Erythroblast (primary cell): ENCODE results near the gene RGMA.
"Not testable (repeated sequence)": the region's sequence is repeated elsewhere in the genome, so short reads cannot be mapped to it uniquely, and the experiment has no call there.

Experiments
- DNase-seq, 2 experiments: peaks; one replicate each; lab custom pipeline; 2025; lab: John Stamatoyannopoulos, UW
- GATA1 ChIP-seq: IDR thresholded peaks from 2 replicates; pipeline ENCODE4 v1.6.1; 2011; ENCODE audit warnings: low read depth, mild to moderate bottlenecking, control low read depth, low read length, moderate library complexity
- POLR2A ChIP-seq: IDR thresholded peaks from 2 replicates; pipeline ENCODE4 v1.6.1; 2011; ENCODE audit warnings: mild to moderate bottlenecking, low read length

The RGMA gene

DNA sequence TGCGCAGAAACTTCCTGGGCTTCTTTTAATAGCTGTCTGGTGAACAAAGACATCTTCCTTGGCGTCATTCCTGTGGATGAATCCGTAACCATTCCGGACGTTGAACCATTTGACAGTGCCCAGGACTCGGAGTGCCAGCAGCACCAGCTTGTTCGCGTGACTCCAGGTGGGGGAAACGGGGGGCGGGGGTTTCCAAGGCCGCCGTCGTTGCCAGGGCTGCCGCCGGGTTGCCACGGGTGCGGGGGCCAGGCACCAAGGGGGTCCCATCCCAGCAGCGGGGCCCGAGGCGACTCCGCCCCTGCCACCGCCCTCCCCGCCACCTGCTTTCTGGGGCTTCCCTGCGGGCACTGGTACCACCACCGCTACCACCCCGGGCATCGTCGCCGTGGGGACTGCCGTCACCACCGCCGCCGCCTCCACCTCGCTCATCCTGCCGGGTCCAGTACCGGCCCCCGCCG is 22.8 kb downstream of the RGMA start:
- TF ChIP-seq GATA1 (no peak), POLR2A (no peak)
- no peak for DNase-seq

- TF ChIP-seq POLR2A (no peak), GATA1 (no peak)
- DNase-seq: no peak
These were observed 23.4 kb downstream of the RGMA start for GRCh38 chr15:93065641-93066045.

DNA sequence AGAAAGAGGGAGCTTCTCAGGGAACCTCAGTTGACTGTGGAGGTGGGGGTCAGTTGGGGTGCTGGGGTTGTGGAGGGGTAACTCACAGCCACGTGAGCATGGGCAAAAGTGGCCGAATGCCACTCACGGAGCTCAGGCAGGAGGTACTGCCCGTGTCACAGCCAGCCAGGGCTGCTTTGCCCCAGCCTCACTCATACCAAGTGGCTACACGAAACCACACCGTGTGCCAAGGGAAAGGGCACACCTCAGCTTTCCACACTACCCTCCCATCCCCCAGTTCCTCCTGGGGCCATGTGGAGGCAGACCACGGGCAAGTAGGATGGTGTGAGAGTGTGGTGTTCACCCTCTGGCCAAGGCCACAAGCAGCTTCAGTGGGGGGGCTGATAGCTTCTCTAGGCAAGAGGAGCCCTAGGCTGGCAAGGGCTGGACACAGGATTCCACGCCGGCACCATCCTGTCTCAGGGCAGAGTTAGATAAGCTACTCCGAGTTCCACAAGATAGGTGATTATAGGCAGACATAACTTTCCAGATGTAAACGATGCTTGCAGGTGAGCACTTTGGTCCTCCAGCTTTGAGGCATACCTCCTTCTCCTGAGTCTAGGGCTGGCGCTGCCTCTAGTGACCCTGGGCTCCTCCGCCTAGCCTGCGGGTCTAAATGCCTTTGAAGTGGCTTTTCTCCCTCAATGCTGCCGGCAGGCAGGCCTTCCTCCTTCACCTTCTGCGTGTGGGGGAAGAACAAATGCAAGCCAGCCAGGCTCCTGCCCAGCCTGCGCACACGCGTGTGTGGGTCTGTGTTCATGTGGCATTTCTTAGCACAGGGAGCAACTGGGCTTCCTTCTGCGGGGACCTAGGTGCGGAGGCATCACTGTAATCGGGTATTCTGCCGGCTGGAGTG is 25.0 kb downstream of the RGMA start:
- TF ChIP-seq POLR2A (no peak), GATA1 (no peak)
- no peak for DNase-seq

GRCh38 chr15:93063262-93063671 is 25.7 kb downstream of the RGMA start:
- no peak for TF ChIP-seq POLR2A
- TF ChIP-seq GATA1: no peak
- DNase-seq: no peak

DNA sequence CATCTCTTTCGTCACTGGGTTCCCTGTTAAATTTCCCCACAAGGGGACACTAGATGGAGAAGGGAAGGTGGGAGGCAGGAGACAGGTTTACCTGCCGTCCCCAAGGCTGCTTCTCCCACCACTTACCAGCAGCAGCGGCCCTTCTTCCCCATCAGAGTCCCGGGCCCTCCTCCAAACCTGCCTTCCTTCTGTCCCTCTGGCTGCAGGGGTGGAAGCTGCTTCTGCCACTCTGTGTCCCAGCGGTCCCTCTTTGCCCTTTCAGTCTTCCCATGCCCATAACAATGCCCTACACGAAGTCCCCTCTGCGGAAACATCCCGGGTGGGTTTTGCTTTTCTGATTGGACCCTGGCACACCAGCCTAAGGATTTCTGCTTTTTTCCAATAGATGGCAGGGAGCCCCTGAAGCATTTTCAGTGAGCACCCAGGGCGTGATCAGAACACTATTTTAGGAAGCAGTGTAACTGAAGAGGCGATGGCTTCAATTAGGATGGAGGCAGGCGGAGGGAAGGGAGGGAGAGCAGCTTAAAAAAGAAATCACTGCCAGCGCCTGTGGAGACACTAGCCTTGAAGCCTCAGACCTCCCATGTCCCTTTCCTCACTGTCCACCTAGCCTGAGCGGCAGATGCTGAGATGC is 26.3 kb downstream of the RGMA start:
- DNase-seq: not testable (repeated sequence)

GRCh38 chr15:93060336-93061248 is 28.4 kb downstream of the RGMA start:
- TF ChIP-seq GATA1 (no peak), POLR2A (no peak)
- no peak for DNase-seq

GRCh38 chr15:93059442-93059841 is 29.6 kb downstream of the RGMA start:
- DNase-seq: no peak
- TF ChIP-seq POLR2A (no peak), GATA1 (no peak)

GRCh38 chr15:93058904-93059427 is 30.0 kb downstream of the RGMA start:
- DNase-seq: no peak
- TF ChIP-seq GATA1 (no peak), POLR2A (no peak)

GRCh38 chr15:93058128-93058527 is 30.9 kb downstream of the RGMA start:
- TF ChIP-seq POLR2A (no peak), GATA1 (no peak)
- DNase-seq: no peak

- TF ChIP-seq GATA1 (no peak), POLR2A (no peak)
- DNase-seq: no peak
These were observed 31.4 kb downstream of the RGMA start for GRCh38 chr15:93057618-93058017.

GRCh38 chr15:93056836-93057235 is 32.2 kb downstream of the RGMA start:
- TF ChIP-seq POLR2A: no peak
- no peak for TF ChIP-seq GATA1
- DNase-seq: no peak

DNA sequence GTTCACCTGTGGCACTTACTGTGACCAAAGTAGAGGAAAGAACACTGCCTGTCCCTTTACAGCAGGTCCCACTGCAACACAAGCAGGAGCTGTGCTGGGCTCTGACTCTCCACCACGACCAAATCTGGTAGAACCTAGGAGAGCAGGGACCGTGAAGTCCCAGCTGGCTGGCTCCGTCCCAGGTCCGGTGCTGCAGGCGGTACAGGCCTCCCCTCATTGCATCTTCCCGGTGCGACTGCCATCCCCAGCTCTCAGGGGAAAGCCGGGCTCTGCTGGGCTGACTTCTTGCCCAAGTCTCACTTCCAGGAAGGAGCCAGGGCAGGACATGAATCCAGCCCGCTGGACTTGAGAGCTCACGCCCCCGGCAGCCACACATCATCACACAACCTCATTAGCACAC is 33.8 kb downstream of the RGMA start:
- no peak for DNase-seq
- TF ChIP-seq GATA1: no peak
- no peak for TF ChIP-seq POLR2A

GRCh38 chr15:93052090-93052879 is 36.7 kb downstream of the RGMA start:
- DNase-seq: peak; percentile 19 to 21
- TF ChIP-seq POLR2A (no peak), GATA1 (no peak)
